ENCODE data around the gene CCDC12.
"Not testable (repeated sequence)": the region's sequence is repeated elsewhere in the genome, so short reads cannot be mapped to it uniquely, and the experiment has no call there.

Gene CCDC12

GRCh38 chr3:46978985-46979944 is 2.7 kb upstream of the CCDC12 start, which contains the start of gene NBEAL2:
TSS of gene NBEAL2 (plus strand) at chr3:46979666. CDS start at chr3:46979862, 196 bp downstream.
- peak; percentile 95 for DNase-seq

GRCh38 chr3:46978381-46978780 is 1.8 kb upstream of the CCDC12 start:
- DNase-seq = no peak

- no peak for DNase-seq
Measured at GRCh38 chr3:46977811-46978195, 1.3 kb upstream of the CCDC12 start.

GRCh38 chr3:46974421-46975171 is 1.9 kb downstream of the CCDC12 start:
- no peak for DNase-seq

DNA sequence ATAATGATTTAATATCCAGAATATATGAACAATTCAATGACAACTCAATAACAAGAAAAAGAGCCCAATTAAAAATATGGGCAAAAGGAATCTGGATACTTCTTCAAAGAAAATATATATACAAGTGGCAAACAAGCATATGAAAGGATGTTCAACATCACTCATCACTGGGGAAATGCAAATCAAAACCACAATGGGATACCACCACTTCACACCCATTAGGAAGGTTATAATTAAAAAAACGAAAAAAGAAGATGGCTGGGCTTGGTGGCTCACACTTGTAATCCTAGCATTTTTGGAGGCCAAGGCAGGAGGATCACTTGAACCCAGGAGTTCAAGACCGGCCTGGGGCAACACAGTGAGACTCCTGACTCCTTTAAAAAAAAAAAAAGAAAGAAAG is 4.1 kb downstream of the CCDC12 start:
- no peak for DNase-seq

GRCh38 chr3:46971742-46972141 is 4.8 kb downstream of the CCDC12 start:
- no peak for DNase-seq

DNA sequence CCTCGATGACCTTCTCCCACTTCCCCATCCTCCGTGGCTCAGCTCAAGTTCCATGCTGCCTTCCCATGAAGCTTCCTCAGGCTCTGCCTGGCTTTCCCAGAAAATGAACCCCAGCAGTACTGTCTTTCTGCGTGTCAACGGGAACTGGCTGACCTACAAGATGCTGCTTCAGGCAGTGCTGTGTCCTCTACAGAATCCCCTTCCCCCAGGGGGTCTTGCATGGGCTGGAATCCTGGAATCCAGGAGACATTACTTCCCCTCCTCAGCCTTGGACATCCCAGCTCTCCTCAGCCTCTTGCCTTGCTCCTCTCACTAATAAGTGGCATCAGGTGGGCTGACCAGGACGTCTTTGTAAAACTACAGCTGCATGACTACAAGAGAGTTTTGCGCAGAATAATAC is 5.4 kb downstream of the CCDC12 start:
- no peak for DNase-seq

DNA sequence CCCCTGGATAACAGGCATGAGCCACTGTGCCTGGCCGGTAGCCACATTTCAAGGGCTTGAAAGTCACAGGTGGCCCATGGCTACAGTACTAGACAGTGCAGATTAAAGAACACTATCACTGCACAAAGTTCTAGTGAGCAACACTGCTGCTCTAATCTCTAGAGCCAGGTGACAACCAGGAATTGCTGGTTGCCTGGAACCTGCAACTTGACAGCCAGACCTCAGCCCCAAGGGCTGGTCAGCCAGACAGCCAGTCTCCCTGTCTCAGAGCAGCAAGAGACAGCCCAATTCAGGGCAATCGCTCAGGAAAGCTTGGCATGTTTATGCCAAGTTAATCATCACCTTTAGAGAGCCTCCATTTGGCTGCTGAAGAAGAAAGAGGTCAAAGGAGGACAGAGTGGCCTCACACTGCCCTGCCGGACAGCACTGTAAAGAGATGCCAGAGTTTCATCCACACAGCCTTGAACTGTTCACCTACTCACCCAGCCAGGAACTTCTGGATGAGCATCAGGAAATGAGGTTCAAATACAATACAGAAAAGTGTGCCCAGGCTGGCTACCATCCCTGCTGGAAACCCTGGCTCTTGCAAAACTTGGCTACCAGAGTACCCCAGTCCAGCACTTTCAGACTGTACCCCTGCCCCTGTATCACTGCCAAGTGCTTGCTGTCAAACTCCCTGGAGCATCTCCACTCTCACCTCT is 6.0 kb downstream of the CCDC12 start:
- DNase-seq = no peak

GRCh38 chr3:46968783-46969428 is 7.6 kb downstream of the CCDC12 start:
- no peak for DNase-seq

GRCh38 chr3:46966811-46967210 is 9.7 kb downstream of the CCDC12 start:
- no peak for DNase-seq

GRCh38 chr3:46965151-46965550 is 11.4 kb downstream of the CCDC12 start:
- no peak for DNase-seq

DNA sequence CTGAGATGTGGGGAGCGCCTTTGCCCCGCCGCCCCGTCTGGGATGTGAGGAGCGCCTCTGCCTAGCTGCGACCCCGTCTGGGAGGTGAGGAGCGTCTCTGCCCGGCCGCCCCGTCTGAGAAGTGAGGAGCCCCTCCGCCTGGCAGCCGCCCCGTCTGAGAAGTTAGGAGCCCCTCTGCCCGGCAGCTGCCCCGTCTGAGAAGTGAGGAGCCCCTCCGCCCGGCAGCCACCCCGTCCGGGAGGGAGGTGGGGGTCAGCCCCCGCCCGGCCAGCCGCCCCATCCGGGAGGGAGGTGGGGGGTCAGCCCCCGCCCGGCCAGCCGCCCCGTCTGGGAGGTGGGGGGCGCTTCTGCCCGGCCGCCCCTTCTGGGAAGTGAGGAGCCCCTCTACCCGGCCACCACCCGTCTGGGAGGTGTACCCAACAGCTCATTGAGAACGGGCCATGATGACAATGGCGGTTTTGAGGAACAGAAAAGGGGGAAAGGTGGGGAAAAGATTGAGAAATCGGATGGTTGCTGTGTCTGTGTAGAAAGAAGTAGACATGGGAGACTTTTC is 12.4 kb downstream of the CCDC12 start:
- DNase-seq = not testable (repeated sequence)

- DNase-seq = no peak
Measured at GRCh38 chr3:46962990-46963389, 13.6 kb downstream of the CCDC12 start.

GRCh38 chr3:46962427-46962826 is 14.1 kb downstream of the CCDC12 start:
- DNase-seq = no peak

DNA sequence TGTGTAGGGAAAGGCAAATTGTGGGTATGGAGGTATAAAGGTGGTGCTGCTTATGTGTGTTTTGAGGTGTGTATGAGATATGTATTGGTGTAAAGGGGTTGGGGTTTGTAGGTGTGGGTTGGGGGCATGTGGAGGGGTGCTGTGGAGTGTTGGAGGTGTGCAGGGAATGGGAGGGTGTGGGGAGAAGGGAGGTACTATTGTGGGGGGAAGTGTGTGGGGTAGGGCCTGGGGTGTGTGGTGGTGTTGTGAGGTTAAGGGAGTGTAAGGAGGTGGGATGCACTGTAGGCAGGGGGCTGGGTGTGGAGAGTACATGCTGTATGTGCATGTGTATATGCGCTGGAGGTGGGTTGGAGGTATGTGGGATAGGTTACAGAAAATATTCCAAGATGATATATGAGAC is 15.7 kb downstream of the CCDC12 start:
- no peak for DNase-seq

DNA sequence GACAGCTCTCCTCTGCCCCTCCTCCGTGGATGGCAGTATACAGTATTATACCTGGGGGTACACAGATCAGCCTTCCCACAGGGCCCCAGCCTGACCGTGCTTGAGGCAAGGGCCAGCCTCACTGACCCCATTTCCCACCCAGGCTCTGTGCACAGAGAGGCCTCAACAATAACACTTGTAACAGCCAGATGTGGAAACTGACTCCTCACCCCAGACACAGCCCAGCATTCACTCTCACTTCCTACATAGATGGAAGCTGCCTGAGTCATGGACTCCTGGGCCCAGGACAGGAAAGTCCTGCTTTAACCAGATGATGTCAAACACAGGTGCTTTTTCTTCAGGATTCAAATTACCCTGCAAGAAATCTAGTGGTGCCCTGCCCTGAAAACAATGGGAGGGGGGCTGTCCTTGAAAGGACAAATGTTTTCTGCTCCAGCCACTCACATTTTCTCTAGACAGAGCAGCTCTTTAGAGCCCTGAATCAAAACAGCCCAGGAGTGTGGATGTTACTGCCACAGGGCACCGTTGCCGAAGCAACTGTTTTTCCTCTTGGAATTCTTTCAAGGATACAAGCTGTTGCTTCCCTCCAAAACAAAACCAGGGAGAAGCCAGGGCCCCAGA is 16.4 kb downstream of the CCDC12 start:
- no peak for DNase-seq

GRCh38 chr3:46959161-46959511 is 17.4 kb downstream of the CCDC12 start:
- peak; percentile 71 for DNase-seq

DNA sequence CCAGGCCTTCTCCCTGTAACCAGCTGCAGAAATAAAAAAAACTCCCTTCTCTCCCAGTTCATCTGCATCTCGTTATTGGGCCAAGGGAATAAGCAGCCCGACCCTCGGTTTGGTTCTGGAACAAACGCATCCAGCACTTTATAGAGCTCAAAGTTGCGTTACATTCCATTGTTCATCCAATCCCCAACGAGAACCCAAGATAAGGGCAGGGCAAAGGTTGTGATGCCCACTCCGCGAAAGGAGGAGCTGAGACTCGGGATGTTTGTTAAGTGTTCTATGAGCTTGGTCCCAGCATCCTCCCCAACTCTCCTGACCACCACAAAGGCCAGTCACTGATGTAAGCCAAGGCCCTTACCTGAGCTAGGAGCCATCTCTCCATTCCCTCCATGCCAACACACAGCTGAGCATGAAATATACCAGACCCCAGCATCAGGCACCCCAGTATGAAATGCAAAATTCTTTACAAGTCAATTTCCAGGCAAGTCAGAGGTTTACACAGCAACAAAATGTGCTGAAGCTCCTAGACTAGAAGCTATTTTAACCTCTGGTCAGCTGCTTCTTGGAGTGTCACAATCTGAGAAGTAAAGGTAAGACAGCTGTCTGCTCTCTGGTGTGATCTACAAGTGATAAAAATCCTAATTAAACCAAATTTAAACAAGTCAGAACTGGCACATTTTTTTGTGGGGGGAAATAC is 17.9 kb downstream of the CCDC12 start:
- DNase-seq = no peak

GRCh38 chr3:46957092-46957820 is 19.3 kb downstream of the CCDC12 start:
- no peak for DNase-seq

DNA sequence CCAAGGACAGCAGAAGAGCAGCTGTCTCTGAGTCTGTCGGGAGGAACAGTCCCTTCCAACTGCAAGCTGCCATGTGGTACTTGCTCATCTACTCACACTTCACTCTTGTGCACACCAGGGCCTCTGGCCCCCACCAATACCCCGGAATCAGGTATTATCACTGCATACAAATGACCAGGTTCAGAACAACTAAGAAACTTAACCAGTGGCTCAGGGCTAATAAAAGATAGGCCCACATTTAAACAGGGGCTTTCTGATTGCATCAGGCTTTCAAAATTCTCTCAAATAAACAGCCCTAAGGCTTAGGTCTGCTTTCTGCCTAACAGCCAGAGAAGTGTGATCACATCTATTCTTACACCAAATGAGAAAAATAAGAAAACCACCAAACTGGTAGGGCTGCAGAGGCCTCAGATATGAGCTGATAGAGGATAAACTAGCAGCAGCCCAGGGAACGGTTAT is 20.7 kb downstream of the CCDC12 start:
- DNase-seq = no peak

DNA sequence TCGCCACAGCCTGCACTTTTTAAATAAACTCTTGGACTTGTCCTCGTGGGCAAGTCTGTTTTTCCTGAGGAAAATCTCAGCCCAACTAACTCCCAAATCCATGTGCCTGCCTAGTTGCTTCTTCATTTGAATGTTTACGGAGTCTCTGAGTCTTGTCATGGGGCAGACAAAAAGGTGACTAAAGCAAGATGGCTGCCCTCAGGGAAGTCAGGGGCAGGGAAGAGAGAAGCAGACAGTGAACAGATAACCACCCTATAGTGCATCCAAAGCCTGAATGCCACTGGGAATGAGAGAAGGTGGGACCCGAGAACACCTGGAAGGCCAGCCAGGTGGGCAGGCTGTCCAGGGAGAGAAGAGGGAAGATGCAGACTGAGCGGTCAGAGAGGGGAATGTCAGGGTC is 21.4 kb downstream of the CCDC12 start:
- DNase-seq = no peak
